HepG2 (cell line): ENCODE results near the gene WWTR1. TPM values are rescaled to one million over a fixed set of nuclear protein-coding genes. Genes with fewer than 3 reads are reported as not detected.
A peak's percentile ranks its signal among the peaks of the same experiment; 100 is the strongest.

Source experiments
- BORCS8-MEF2B ChIP-seq: sonication (generic); formaldehyde crosslinking; IDR thresholded peaks from 2 replicates; pipeline ENCODE4 v1.8.0; 2022; ENCODE audit warnings: mild to moderate bottlenecking, missing genetic modification reagents
- DMAP1 ChIP-seq: IDR thresholded peaks from 2 replicates; pipeline ENCODE4 v1.6.1; 2016
- DR1 ChIP-seq: sonication (generic); formaldehyde crosslinking; IDR thresholded peaks from 2 replicates; pipeline ENCODE4 v1.8.0; 2021; ENCODE audit warnings: mild to moderate bottlenecking, missing genetic modification reagents, inconsistent platforms
- ELF1 ChIP-seq: sonication (generic); formaldehyde crosslinking; IDR thresholded peaks from 2 replicates; pipeline ENCODE4 v1.4.0; 2020; ENCODE audit warnings: missing genetic modification reagents
- ETV6 ChIP-seq: sonication (generic); formaldehyde crosslinking; conservative IDR thresholded peaks from 2 replicates; pipeline ENCODE4 v1.4.0; 2020; ENCODE audit warnings: missing genetic modification reagents
- HNF4A ChIP-seq: sonication (generic); formaldehyde crosslinking; IDR thresholded peaks from 2 replicates; pipeline ENCODE4 v1.4.0; 2020; ENCODE audit warnings: missing genetic modification reagents
- LCORL ChIP-seq, 2 experiments: fragments of 450-650 bp in 1 of 2; sonication (generic) in 1 of 2; formaldehyde crosslinking in 1 of 2; IDR thresholded peaks; 2 replicates each; pipeline versions ENCODE4 v1.5.0 to v1.6.1; 2017 to 2020; ENCODE audit warnings: antibody characterized with exemption in 1 of 2, missing genetic modification reagents in 1 of 2
- MAFK ChIP-seq, 2 experiments: IDR thresholded peaks in 1 of 2; conservative IDR thresholded peaks in 1 of 2; 2 replicates each; pipeline ENCODE4 v1.6.1; 2011; ENCODE audit warnings: improper control_type of control experiment in 2 of 2, low read length in 2 of 2
- MXI1 ChIP-seq: IDR thresholded peaks from 3 replicates; pipeline ENCODE4 v1.6.1; 2012; ENCODE audit warnings: low read depth, low read length, inconsistent platforms, borderline replicate concordance
- NFIB ChIP-seq: sonication (generic); formaldehyde crosslinking; IDR thresholded peaks from 2 replicates; pipeline ENCODE4 v1.9.0; 2021; ENCODE audit warnings: missing genetic modification reagents, mild to moderate bottlenecking, borderline replicate concordance
- RBM22 ChIP-seq: fragments of 200-400 bp; formaldehyde crosslinking; optimal IDR thresholded peaks from 2 replicates; pipeline ENCODE3; 2017; ENCODE audit warnings: mild to moderate bottlenecking, low read length, moderate library complexity
- RXRA ChIP-seq: sonication (generic); formaldehyde crosslinking; IDR thresholded peaks from 2 replicates; pipeline ENCODE4 v1.5.1; 2020; ENCODE audit warnings: missing genetic modification reagents
- SIN3A ChIP-seq: IDR thresholded peaks from 2 replicates; pipeline ENCODE4 v1.6.1; 2011; ENCODE audit warnings: low read depth, mild to moderate bottlenecking, control low read depth, low read length, borderline replicate concordance
- SNRNP70 ChIP-seq: fragments of 200-400 bp; formaldehyde crosslinking; IDR thresholded peaks from 2 replicates; pipeline ENCODE4 v1.6.1; 2017; ENCODE audit warnings: mild to moderate bottlenecking, low read depth, low read length, moderate library complexity
- ZC3H13 ChIP-seq: sonication (generic); formaldehyde crosslinking; IDR thresholded peaks from 2 replicates; pipeline ENCODE4 v1.8.1; 2023; ENCODE audit warnings: mild to moderate bottlenecking, missing genetic modification reagents, moderate library complexity
- ZEB1 ChIP-seq: IDR thresholded peaks from 2 replicates; pipeline ENCODE4 v1.6.1; 2012; ENCODE audit warnings: mild to moderate bottlenecking, low read depth, inconsistent platforms; ENCODE audit not compliant: insufficient replicate concordance
- ZFP1 ChIP-seq: IDR thresholded peaks from 2 replicates; pipeline ENCODE4 v1.6.1; 2016
- ZNF160 ChIP-seq: sonication (generic); formaldehyde crosslinking; IDR thresholded peaks from 2 replicates; pipeline ENCODE4 v1.8.0; 2022; ENCODE audit warnings: mild to moderate bottlenecking, inconsistent platforms, missing genetic modification reagents
- ZNF256 ChIP-seq: sonication (generic); formaldehyde crosslinking; conservative IDR thresholded peaks from 2 replicates; pipeline ENCODE4 v1.4.0; 2020; ENCODE audit warnings: missing genetic modification reagents
- ZNF713 ChIP-seq: sonication (generic); formaldehyde crosslinking; IDR thresholded peaks from 2 replicates; pipeline ENCODE4 v1.4.0; 2020; ENCODE audit warnings: mild to moderate bottlenecking, missing genetic modification reagents
- ZSCAN22 ChIP-seq: sonication (generic); formaldehyde crosslinking; IDR thresholded peaks from 2 replicates; pipeline ENCODE4 v1.4.0; 2020; ENCODE audit warnings: mild to moderate bottlenecking, missing genetic modification reagents
- ZSCAN30 ChIP-seq: sonication (generic); formaldehyde crosslinking; IDR thresholded peaks from 2 replicates; pipeline ENCODE4 v1.5.0; 2020; ENCODE audit warnings: mild to moderate bottlenecking, missing genetic modification reagents
- ZSCAN9 ChIP-seq: IDR thresholded peaks from 2 replicates; pipeline ENCODE4 v1.6.1; 2016; ENCODE audit warnings: borderline replicate concordance
- polyA plus RNA-seq, 8 experiments: library from polyadenylated mRNA; depleted of rRNA in 3 of 8; stranded (reverse) in 7 of 8; unstranded in 1 of 8; fragments of >200 nt; fragmentation: Illumina TruSeq in 4 of 8; extraction: Trizol in 4 of 8; gene quantifications; 2 replicates each; pipeline versions ENCODE4 v1.2.1 to v1.2.3, GENCODE V29; 2011 to 2016; ENCODE audit warnings: low read depth in 4 of 8, missing spikeins in 1 of 8, mixed read lengths in 1 of 8; ENCODE audit not compliant: insufficient read depth in 1 of 8
- total RNA-seq, 5 experiments: library from RNA; depleted of rRNA; stranded (reverse); fragments of >200 nt; fragmentation: Illumina TruSeq; extraction: Trizol; gene quantifications; 2 replicates each; pipeline ENCODE4 v1.2.3, GENCODE V29; 2016; ENCODE audit warnings: low read depth in 1 of 5
- TF ChIP-seq, protein P1 (sequence below): sonication (generic); formaldehyde crosslinking; conservative IDR thresholded peaks from 2 replicates; pipeline ENCODE4 v1.4.0; 2020; ENCODE audit warnings: missing genetic modification reagents
- TF ChIP-seq, protein P2 (sequence below): sonication (generic); formaldehyde crosslinking; conservative IDR thresholded peaks from 2 replicates; pipeline ENCODE4 v1.4.0; 2020; ENCODE audit warnings: missing genetic modification reagents
- TF ChIP-seq, protein P3 (sequence below): sonication (generic); formaldehyde crosslinking; IDR thresholded peaks from 2 replicates; pipeline ENCODE4 v1.4.0; 2020; ENCODE audit warnings: low read depth, missing genetic modification reagents

Gene WWTR1
- total and polyA plus RNA-seq, 2 of the 13 experiments (the other 11 are each of a cell fraction or from before 2014, with no cell fraction given): 19.7 to 139 TPM

DNA sequence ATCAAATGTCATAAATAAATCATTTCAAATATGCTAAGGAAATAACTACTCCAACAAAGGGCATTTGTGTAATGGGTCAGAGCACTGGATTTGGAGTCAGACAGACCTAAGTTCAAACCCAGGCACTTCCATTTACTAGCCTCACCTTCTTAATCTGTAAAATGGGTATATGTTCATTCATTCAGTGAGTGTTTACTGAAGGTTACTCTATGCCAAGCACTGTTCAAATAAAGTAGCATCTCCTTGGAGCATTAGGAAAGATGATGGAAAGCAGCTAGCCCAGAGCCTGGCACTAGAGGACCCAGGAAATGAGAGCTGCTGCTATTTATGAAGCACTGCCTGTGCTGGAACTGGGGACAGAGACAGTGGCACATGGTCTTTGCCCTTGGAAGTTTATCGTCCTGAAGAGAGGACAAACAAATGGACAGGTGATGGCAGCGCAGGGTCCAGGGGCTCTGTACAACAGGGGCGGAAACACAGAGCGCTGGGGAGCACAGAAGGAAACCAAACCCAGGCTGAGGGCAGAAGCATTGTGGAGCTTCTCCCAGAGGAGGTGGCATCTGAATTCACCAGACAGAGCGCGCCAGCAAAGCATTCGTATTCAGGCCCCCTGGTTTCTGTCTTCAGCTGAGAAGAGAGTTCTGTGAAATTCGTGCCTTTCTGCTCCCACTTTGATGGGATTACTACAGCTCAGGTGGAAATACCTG, 164.4 kb downstream of the WWTR1 start (continued):
- TF ChIP-seq ZC3H13 (CRISPR knock-in tag): no peak
- TF ChIP-seq RXRA (CRISPR knock-in tag): no peak
- TF ChIP-seq ZNF160 (CRISPR knock-in tag): no peak
- TF ChIP-seq ZSCAN9: no peak
- TF ChIP-seq ETV6 (CRISPR knock-in tag): no peak
- TF ChIP-seq ZSCAN30 (CRISPR knock-in tag): no peak
- TF ChIP-seq ZSCAN22 (CRISPR knock-in tag): no peak
- TF ChIP-seq ELF1: peak; percentile 56
- peak; percentile 66 for TF ChIP-seq DMAP1 (CRISPR knock-in tag)
- TF ChIP-seq BORCS8-MEF2B (CRISPR knock-in tag): no peak
- TF ChIP-seq LCORL (IDR thresholded peaks at IDR 0.05): no peak
- TF ChIP-seq LCORL (CRISPR knock-in tag; IDR thresholded peaks at IDR 0.05): peak; percentile 33; the same call in 1 of the 2 replicates
- no peak for TF ChIP-seq ZEB1
- TF ChIP-seq ZNF256: no peak
- TF ChIP-seq NFIB: no peak
- no peak for TF ChIP-seq MAFK (conservative IDR thresholded peaks at IDR 0.05 in 1 of 2, IDR thresholded peaks at IDR 0.05 in 1 of 2; ENCODE audit: low read length in 2 of 2)
- TF ChIP-seq MXI1: peak; percentile 67; the same call in 1 of the 3 replicates
- TF ChIP-seq SIN3A: peak; percentile 38; the same call in 1 of the 2 replicates
- TF ChIP-seq ZFP1 (CRISPR knock-in tag): no peak
- TF ChIP-seq SNRNP70: no peak
- TF ChIP-seq, protein P1, sequence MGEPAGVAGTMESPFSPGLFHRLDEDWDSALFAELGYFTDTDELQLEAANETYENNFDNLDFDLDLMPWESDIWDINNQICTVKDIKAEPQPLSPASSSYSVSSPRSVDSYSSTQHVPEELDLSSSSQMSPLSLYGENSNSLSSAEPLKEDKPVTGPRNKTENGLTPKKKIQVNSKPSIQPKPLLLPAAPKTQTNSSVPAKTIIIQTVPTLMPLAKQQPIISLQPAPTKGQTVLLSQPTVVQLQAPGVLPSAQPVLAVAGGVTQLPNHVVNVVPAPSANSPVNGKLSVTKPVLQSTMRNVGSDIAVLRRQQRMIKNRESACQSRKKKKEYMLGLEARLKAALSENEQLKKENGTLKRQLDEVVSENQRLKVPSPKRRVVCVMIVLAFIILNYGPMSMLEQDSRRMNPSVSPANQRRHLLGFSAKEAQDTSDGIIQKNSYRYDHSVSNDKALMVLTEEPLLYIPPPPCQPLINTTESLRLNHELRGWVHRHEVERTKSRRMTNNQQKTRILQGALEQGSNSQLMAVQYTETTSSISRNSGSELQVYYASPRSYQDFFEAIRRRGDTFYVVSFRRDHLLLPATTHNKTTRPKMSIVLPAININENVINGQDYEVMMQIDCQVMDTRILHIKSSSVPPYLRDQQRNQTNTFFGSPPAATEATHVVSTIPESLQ: no peak
- peak; percentile 24; the same call in 1 of the 2 replicates for TF ChIP-seq DR1 (CRISPR knock-in tag)
- TF ChIP-seq, protein P2, sequence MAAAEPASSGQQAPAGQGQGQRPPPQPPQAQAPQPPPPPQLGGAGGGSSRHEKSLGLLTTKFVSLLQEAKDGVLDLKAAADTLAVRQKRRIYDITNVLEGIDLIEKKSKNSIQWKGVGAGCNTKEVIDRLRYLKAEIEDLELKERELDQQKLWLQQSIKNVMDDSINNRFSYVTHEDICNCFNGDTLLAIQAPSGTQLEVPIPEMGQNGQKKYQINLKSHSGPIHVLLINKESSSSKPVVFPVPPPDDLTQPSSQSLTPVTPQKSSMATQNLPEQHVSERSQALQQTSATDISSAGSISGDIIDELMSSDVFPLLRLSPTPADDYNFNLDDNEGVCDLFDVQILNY (CRISPR knock-in tag): no peak
- no peak for TF ChIP-seq ZNF713
- peak; percentile 92 for TF ChIP-seq HNF4A (CRISPR knock-in tag)
- TF ChIP-seq, protein P3, sequence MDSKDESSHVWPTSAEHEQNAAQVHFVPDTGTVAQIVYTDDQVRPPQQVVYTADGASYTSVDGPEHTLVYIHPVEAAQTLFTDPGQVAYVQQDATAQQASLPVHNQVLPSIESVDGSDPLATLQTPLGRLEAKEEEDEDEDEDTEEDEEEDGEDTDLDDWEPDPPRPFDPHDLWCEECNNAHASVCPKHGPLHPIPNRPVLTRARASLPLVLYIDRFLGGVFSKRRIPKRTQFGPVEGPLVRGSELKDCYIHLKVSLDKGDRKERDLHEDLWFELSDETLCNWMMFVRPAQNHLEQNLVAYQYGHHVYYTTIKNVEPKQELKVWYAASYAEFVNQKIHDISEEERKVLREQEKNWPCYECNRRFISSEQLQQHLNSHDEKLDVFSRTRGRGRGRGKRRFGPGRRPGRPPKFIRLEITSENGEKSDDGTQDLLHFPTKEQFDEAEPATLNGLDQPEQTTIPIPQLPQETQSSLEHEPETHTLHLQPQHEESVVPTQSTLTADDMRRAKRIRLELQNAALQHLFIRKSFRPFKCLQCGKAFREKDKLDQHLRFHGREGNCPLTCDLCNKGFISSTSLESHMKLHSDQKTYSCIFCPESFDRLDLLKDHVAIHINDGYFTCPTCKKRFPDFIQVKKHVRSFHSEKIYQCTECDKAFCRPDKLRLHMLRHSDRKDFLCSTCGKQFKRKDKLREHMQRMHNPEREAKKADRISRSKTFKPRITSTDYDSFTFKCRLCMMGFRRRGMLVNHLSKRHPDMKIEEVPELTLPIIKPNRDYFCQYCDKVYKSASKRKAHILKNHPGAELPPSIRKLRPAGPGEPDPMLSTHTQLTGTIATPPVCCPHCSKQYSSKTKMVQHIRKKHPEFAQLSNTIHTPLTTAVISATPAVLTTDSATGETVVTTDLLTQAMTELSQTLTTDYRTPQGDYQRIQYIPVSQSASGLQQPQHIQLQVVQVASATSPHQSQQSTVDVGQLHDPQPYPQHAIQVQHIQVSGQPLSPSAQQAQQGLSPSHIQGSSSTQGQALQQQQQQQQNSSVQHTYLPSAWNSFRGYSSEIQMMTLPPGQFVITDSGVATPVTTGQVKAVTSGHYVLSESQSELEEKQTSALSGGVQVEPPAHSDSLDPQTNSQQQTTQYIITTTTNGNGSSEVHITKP: no peak
- TF ChIP-seq RBM22: no peak
